Right forelimb (tissue), 1 donor: ENCODE measurements around the gene UPF1.
A peak's percentile ranks its signal among the peaks of the same experiment; 100 is the strongest.

Source experiments
- DNase-seq: peaks from one replicate; pipeline ENCODE4 v3.0.0-alpha.2; 2018

Gene UPF1

DNA sequence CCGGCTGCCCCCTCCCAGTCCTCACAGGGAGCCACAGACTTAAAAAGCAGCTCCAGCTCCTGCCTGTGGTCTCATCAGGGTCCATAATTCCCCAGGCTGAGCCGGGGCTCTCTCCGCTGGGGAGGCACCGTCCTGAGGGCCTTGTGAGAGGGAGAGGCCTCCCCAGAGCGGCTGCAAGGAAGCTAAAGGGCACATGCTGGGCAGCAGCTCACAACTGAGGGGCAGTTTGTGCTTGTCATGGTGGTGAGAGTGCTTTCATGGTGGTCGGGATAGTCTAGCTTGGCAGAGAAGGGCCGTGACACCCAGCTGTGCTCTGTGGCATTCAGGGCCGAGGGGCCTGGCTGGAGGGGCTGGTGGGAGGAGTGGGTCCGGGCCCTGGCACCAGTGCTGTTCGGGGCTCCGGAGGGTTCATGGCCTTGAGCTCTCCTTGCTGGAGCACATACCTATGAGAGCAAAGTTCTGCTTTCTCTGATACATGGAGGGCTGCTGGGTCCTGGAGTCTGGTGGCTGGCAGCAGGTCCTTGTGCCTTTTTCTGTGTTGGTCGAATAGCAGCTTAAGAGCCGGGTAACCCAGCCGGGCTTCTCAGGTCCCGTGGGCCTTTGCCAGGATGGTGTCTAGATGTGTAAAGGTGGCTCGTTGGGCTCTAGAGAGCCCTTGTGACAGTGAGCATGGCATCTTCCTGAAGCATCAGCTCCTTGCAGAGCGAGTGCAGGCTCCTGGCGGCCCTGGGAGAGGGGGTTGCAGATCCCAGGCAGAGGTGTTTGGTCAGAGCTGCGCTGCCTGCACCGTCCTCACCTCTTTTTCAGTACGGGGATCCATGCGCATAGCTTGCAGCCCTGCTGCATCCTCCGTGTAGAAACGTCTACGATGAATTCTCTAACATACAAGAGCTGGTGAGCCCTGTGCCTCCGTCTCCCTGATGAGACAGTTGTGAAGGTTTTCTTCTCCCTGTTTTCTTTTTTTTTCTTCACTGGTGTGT, 8.8 kb downstream of the UPF1 start:
- DNase-seq = no peak

GRCh38 chr19:18841400-18841799, 9.6 kb downstream of the UPF1 start:
- no peak for DNase-seq

DNA sequence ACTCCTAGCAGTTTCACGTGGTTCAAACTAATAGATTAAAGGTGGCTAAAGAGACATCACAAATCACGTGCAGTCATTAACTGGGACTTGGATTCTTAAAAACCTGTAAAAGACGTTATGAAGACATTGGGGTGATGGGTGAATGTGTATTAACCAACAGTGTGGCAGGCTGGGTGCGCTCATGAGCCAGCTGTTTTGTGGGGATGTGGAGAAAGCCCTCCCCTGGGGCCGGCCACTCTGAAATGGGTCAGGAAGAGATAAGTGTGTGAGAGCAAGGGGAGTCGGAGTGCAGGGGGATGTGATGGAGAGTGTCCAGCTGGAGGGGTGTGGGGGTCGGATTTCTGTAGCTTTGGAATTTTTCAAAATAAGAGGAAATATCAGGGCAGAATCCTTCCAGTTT, 10.4 kb downstream of the UPF1 start:
- DNase-seq = no peak

- no peak for DNase-seq
Observed at GRCh38 chr19:18843960-18844359, 12.2 kb downstream of the UPF1 start.

GRCh38 chr19:18844806-18845329, 13.1 kb downstream of the UPF1 start:
- DNase-seq = no peak

- no peak for DNase-seq
Observed at GRCh38 chr19:18845961-18846360, 14.2 kb downstream of the UPF1 start.

DNA sequence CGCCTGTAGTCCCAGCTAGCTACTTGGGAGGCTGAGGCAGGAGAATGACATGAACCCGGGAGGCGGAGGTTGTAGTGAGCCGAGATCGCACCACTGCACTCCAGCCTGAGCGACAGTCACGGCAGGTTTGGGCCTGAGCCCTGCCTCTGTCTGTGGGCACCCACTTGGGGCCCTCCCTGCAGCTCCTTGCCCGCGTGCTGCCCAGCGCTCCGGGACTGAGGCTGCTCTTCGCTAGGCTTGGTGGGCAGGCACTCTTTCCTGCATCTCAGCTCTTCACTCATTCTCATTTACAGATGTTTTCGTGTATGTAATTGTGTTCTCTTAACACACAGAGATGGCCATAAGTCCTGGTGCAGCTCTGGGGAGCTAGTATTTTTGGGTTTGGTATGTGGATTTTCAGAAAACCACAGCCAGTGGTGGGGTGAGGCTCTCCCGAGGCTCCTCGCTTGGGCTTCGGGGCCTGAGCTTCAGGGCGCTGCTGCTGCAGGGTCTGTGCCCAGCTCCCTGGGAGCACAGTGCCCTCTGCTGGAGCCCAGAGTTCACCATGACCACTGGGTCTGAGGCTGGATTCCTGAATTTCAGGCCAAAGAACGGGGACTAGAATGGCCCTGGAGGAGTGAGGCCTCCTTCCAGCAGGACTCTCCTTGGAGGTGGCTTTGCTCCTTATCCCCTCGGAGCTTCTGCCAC, 15.2 kb downstream of the UPF1 start:
- peak; percentile 86 for DNase-seq

DNA sequence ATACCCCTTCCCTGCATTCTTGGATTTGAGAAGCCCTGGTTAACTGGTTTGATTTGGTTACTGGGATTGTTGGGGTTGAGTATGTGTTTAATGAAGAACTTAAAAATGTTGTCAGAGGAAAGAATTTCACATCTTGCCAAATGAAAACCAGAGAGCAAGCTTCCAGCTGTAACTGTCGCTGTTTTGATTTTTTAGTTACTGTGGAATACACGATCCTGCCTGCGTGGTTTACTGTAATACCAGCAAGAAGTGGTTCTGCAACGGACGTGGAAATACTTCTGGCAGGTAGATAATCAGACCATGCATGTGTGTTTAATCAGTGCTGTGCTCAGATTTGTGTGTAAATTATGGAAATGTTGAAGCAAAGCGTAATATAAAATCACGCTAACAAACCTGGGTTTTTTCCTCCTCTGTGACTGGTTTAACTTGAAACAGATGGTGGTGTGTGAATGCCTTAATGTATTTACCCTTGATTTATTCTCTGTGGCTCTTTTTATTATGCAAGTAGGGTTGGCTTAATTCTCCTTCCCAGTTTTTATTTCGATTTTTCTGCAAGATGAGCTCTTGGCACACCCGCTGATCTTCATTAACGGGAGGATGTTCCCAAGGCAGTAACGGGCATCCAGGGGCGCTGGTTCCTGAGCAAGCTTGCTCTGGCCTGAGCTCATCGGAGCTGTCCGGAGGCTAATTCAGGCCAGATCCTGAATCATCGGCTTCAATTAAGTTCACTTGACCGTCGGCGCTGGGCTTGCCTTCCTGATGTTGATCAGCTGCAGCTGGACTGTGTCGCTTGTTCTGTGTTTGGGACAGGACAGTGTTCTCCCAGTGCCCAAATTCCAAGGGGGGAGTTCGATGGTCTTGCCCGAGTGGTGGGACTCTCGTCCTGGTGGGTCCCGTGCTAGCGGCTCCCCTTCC, 16.0 kb downstream of the UPF1 start:
- DNase-seq = peak; percentile 54

GRCh38 chr19:18848878-18849661, 17.3 kb downstream of the UPF1 start:
- DNase-seq = peak; percentile 68

DNA sequence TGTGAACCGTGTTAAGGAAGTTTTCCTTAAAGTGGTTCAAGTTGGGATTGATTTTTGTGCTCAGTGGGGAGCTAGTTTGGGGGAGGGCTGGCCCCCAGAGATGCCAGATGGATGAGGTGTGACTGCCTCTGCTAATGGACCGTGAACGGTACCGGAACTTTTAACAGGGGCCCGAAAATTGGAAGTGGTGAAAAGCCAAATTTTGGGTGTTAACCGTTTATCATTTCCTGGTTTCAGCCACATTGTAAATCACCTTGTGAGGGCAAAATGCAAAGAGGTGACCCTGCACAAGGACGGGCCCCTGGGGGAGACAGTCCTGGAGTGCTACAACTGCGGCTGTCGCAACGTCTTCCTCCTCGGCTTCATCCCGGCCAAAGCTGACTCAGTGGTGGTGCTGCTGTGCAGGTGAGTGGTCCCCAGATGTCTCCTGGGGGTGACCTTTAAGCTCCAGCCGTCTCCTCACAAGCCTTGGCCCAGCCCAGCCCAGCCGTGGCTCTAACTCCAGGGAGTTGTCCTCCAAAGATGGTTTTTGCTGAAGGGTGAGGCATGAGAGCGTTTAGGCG, 18.2 kb downstream of the UPF1 start:
- no peak for DNase-seq

GRCh38 chr19:18850471-18851375, 19.0 kb downstream of the UPF1 start:
- peak; percentile 44 for DNase-seq

- DNase-seq = peak; percentile 45
Observed at GRCh38 chr19:18851673-18852325, 20.0 kb downstream of the UPF1 start.

DNA sequence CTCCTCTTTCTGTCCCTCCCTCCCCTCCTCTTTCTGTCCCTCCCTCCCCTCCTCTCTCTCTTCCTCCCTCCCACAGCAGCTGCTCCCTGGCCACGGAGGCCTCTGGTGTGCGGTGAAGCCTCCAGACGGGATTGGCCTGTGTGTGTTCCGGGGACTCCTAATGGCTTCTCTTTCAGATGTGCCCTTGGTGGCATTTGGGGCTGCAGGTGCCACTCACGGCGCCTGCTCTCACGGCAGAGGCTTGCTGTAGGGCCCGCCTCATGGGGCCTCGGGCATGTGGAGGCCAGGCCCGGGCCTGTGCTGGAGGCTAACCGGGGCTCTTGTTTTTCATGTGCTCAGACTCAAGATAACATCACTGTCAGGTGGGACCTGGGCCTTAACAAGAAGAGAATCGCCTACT, 20.9 kb downstream of the UPF1 start:
- DNase-seq = no peak

- no peak for DNase-seq
Observed at GRCh38 chr19:18853755-18854427, 22.1 kb downstream of the UPF1 start.

DNA sequence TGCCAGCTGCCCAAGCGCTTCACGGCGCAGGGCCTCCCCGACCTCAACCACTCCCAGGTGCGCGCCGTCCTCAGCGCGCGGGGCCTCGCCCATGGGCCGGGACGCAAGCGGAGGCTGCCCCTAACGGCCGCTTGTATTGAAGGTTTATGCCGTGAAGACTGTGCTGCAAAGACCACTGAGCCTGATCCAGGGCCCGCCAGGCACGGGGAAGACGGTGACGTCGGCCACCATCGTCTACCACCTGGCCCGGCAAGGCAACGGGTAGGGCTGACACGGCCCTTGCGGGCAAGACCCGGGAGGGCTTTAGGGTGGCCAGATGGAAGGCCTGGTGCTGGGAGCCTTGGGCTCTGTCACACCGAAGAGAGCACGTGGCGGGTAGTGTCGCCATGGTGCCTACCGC, 23.2 kb downstream of the UPF1 start:
- no peak for DNase-seq

- no peak for DNase-seq
Observed at GRCh38 chr19:18855647-18856384, 24.1 kb downstream of the UPF1 start.

GRCh38 chr19:18856385-18857126, 24.8 kb downstream of the UPF1 start:
- no peak for DNase-seq

GRCh38 chr19:18857223-18857622, 25.5 kb downstream of the UPF1 start:
- no peak for DNase-seq
